GM18909 (cell line): ENCODE results near the gene SOD1.
"Not testable (repeated sequence)": the region's sequence is repeated elsewhere in the genome, so short reads cannot be mapped to it uniquely, and the experiment has no call there.

Experiments
- ATAC-seq: cut with Tn5 transposase; IDR thresholded peaks from one replicate; pipeline ENCODE4 v1.9.1; 2021; ENCODE audit warnings: mild to moderate bottlenecking; ENCODE audit not compliant: unreplicated experiment, poor library complexity

Gene SOD1

DNA sequence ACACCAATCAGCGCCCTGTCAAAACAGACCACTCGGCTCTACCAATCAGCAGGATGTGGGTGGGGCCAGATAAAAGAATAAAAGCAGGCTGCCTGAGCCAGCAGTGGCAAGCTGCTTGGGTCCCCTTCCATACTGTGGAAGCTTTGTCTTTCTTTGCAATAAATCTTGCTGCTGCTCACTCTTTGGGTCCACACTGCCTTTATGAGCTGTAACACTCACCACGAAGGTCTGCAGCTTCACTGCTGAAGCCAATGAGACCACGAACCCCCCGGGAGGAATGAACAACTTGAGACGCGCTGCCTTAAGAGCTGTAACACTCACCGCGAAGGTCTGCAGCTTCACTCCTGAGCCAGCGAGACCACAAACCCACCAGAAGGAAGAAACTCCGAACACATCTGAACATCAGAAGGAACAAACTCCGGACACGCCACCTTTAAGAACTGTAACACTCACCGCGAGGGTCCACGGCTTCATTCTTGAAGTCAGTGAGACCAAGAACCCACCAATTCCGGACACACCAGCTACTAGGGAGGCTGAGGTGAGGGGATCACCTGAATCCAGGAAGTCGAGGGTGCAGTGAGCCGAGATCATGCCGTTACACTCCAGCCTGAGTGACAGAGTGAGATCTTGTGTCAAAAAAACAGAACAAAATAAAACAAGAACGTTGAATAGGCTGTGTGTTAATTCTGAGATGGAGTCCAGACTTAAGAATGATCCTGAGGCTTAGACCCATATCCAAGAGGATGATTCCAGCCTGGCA, 4.5 kb upstream of the SOD1 start:
- not testable (repeated sequence) for ATAC-seq

DNA sequence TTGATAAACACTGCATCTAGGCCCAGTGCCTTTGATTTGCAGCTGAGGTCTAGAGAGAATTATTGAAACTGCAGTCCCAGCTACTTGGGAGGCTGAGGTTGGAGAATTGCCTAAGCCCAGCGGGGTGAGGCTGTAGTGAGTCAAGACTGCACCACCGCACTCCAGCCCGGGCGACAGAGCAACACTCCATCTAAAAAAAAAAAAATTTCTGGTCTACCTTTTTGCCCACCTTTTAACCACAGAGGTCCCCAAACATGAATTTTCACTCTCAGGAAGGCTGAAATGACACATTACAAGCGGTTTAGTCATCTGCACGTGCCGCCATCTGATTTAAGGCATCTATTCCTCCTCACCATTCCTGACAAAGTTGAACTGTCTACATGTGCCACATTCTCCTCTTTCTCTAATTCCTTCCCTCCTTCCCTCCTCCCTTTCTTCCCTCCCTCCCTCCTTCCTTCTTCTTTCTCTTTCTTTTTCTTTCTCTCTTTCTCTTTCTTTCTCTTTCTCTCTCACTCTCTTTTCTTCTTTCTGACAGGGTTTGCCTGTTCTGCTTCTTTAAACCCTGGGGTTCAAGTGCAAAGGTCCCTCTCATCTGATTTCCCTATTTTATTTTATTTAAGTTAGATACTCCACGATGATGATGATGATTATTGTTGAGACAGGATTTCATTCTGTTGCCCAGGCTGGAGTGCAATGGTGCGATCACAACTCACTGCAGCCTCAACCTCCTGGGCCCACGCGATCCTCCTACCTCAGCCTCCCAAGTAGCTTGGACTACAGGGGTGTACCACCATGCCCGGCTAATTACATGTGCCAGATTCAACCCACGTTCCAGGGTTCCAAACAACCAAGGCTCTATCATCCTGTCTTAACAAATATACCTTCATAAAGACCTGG, 3.0 kb upstream of the SOD1 start:
- no peak for ATAC-seq

- no peak for ATAC-seq
Measured at GRCh38 chr21:31658053-31658452, 1.4 kb upstream of the SOD1 start.

DNA sequence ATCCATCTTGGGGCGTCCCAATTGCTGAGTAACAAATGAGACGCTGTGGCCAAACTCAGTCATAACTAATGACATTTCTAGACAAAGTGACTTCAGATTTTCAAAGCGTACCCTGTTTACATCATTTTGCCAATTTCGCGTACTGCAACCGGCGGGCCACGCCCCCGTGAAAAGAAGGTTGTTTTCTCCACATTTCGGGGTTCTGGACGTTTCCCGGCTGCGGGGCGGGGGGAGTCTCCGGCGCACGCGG, 282 bp upstream of the SOD1 start:
- peak; percentile 23 for ATAC-seq

DNA sequence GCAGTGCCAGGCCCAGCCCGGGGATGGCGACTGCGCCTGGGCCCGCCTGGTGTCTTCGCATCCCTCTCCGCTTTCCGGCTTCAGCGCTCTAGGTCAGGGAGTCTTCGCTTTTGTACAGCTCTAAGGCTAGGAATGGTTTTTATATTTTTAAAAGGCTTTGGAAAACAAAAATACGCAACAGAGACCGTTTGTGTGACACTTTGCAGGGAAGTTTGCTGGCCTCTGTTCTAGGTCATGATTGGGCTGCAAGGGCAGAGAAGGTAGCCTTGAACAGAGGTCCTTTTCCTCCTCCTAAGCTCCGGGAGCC, 719 bp downstream of the SOD1 start:
- ATAC-seq = peak; percentile 36

DNA sequence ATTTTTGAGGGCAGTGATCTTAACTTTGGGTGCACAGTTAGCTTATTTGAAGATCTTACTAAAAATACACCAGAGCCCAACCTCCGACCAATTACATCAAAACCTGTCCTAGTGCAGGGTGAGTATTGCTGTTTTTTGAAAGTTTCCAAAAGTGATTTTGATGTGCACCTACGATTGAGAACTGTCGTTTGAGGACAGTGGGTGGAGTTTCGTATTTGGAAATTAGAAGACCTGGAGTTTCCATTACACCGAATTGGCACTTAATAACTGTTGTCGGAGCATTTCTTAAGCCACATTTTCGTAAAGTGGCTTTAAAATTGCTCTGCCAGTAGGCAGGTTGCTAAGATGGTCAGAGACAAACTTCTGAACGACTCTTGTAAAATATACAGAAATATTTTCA, 1.1 kb downstream of the SOD1 start:
- no peak for ATAC-seq

DNA sequence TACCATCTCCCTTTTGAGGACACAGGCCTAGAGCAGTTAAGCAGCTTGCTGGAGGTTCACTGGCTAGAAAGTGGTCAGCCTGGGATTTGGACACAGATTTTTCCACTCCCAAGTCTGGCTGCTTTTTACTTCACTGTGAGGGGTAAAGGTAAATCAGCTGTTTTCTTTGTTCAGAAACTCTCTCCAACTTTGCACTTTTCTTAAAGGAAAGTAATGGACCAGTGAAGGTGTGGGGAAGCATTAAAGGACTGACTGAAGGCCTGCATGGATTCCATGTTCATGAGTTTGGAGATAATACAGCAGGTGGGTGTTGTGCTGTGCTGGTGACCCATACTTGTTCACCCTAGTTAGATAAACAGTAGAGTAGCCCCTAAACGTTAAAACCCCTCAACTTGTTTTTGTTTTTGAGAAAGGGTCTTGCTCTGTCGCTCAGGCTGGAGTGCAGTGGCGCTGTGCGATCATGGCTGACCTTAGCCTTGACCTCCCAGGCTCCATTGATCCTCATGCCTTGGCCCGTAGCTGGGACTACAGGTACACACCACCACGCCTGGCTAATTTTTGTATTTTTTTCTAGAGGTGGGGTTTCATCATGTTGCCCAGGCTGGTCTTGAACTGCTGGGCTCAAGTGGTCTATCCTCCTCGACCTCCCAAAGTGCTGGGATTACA, 4.2 kb downstream of the SOD1 start:
- ATAC-seq = no peak

- ATAC-seq = no peak
Measured at GRCh38 chr21:31665397-31665796, 5.9 kb downstream of the SOD1 start.

- not testable (repeated sequence) for ATAC-seq
Measured at GRCh38 chr21:31665869-31666268, 6.4 kb downstream of the SOD1 start.

DNA sequence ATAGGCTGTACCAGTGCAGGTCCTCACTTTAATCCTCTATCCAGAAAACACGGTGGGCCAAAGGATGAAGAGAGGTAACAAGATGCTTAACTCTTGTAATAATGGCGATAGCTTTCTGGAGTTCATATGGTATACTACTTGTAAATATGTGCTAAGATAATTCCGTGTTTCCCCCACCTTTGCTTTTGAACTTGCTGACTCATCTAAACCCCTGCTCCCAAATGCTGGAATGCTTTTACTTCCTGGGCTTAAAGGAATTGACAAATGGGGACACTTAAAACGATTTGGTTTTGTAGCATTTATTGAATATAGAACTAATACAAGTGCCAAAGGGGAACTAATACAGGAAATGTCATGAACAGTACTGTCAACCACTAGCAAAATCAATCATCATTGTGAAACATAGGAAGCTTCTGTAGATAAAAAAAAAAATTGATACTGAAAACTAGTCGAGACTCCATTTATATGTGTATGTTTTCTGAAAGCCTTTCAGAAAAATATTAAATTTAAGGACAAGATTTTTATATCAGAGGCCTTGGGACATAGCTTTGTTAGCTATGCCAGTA, 7.0 kb downstream of the SOD1 start:
- peak; percentile 52 for ATAC-seq

DNA sequence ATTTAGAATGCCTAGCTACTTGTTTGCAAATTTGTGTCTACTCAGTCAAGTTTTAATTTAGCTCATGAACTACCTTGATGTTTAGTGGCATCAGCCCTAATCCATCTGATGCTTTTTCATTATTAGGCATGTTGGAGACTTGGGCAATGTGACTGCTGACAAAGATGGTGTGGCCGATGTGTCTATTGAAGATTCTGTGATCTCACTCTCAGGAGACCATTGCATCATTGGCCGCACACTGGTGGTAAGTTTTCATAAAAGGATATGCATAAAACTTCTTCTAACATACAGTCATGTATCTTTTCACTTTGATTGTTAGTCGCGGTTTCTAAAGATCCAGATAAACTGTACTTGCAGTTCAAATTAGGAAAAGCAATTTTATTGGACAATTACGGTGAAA, 7.6 kb downstream of the SOD1 start:
- ATAC-seq = peak; percentile 25

GRCh38 chr21:31667639-31668038, 8.1 kb downstream of the SOD1 start:
- ATAC-seq = no peak

GRCh38 chr21:31668651-31669491, 9.4 kb downstream of the SOD1 start:
- no peak for ATAC-seq

DNA sequence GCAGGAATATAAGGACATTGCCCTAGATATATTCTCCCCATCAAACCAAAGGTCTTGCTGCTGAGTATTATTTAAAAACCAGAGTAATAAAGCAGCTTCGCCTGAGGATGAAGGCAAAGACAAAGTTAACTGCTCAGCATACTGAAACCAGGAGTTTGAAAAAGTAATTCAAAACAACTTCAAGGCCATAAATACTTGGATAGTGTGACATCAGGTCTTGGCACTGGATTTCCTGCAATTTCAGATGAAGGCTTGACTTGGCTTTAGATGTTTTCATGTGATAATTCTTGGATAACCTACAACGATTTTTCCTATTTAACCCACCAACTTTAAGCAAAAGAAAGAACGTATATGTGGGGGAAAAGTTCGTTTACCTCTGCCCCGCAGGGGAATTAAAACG, 10.6 kb downstream of the SOD1 start:
- no peak for ATAC-seq

DNA sequence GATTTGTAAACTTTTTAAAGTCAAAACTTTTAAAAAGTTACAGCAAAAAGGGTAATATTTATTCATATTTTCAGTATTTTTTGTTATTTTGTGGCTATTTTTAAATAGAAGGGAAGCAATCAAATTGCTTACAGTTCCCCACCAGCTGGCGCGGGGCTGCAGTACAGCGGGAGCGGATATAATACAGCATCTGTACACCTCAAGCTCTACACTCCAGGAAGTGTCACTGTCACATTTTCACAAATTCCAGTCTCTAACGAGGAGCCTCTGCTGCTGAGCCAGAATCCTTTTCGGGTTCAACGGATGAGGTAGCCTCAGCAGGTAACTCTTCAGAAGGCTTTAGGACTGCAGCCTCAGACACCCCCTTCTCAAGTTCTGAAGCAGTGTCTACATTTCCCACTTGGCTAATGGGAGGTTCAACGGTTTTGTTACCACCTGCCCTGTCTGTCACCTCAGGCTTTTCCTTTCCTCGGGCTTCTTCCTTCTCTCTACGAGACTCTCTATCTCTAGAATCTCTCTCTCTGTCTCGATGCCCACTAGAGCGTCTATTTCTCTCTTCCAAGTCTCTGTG, 11.7 kb downstream of the SOD1 start:
- ATAC-seq = no peak

- ATAC-seq = no peak
Measured at GRCh38 chr21:31671931-31672330, 12.4 kb downstream of the SOD1 start.

DNA sequence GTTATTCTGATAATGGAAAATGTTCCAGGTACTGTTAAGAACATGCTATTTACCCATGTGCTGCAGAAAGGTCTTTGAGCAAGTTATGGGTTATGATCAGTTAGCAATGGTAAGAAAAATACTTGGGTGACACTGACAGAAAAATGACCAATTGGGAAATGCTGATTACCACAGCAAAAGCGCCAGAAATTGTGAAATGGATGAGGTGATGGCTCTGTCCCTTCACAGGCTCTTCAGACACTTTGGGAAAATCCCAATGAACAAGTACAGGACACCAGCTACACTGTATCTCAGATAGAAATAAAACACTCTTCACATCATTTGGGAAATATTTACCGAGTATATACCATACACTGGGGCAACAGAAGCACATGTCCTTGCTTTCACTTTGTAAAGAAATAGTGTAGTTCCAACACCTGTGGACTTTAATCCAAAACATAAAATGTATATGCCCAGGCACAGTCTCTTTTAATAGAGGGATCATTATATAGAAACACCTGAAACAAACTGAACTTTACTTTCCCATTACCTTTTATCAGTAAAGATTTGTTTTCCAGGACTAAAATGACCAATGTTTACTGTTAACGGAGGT, 13.9 kb downstream of the SOD1 start:
- no peak for ATAC-seq

DNA sequence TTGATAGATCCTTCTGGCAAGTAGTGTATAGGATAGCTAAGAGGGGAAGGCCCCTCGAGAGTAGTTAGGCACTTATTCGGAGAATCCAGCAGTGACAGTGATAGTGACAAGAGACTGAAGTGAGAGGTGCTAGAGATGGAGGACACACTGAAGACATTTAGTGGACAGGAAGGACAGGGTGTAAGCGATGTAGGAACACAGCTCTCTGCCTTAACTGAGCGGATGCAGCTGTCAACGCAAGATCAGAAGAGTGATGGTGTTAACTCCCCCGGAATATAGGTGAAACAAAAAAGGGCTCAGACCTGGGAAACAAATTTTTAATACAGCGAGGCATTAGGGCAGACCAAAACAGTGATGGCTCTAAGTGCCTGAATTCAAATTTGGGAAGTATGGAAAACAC, 15.8 kb downstream of the SOD1 start:
- no peak for ATAC-seq

- no peak for ATAC-seq
Measured at GRCh38 chr21:31675960-31676359, 16.5 kb downstream of the SOD1 start.

DNA sequence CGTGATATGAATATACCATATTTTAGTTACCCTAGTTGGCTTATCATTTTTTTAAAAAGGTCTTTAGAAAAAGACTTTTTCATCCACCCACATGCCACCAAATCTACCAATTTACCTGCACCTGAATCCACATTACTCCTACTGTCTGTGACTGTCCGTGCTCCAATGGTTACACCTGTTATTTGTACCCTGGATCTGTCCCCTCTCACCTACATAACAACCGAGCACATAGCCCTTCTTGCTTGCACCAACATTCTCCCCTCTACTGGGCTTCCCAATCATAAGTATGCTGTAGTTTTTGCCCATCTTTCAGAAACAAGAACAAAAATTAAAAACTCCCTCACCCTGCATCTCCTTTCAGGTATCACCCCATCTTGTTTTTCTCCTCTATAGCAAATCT, 17.6 kb downstream of the SOD1 start:
- ATAC-seq = no peak
